Measurements from ENCODE around the gene DDT.
"Not testable (repeated sequence)": the region's sequence is repeated elsewhere in the genome, so short reads cannot be mapped to it uniquely, and the experiment has no call there.

DDT gene

DNA sequence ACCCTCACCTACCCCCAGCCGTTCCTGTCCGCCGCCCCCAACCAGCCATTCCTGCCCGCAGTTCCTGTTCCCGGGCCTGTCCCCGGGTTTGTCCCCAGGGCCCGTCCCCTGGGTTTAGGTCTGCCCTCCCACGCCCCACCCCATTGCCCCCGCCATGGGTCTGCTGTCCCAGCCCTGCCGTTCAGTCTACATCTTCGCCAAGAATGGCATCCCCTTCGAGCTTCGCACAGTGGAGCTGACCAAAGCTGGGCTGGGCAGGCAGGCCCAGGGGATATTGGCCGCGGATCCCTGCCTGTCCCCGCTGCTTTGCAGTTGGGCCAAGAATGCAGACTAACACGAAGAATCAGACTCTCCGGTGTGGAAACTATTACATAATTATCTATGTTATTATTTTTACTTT, 24.5 kb downstream of the DDT start:
- not testable (repeated sequence) for DNase-seq

DNA sequence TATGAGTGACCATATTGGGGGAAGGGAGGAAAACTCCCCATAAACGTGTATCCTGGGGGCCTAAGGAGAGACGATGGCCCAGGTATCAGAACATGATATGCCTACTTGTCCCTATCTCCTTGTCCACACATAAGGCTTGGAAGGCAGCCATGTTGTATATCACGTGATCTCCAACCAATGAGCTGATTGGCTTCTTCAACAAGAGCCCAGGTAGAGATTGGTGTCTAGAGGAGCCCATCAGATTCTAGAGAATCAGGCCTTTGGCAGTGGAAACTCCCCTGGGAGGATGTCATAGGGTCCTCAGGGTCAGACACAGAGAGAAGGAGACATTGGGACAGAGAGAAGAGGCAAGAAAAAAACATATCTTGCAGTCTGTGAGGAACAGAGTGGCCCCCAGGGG, 26.9 kb downstream of the DDT start:
- DNase-seq, result not testable (repeated sequence)

DNA sequence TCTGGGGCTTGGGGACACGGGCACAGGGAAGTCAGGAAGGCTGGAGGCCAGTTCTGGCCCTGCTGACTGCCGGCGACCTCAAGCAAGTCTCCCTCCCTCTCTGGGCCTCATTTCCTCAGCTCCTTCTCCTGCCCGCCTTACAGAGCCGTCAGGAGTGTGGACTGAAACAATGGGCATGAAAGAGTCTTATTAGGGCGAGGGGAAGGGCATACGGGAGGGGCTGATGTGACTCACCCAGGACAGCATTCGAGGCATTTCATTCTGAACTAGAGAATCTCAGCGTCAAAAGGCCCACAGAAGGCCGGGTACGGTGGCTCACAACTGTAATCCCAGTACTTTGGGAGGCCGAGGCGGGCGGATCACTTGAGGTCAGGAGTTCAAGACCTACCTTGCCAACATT, 34.1 kb downstream of the DDT start:
- DNase-seq, result not testable (repeated sequence)

DNA sequence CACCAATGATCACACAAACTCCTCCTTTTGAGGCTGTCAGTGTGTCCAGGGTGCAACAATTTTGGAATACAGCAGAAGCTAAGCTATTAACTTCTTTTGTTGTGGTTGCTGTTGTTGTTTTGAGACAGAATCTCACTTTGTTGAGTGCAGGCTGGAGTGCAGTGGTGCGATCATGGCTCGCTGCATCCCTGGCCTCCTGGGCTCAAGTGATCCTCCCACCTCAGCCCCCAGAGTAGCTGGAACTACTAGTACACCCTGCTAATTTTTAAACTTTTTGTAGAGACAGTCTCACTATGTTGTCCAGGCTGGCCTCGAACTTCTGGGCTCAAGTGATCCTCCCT, 35.3 kb downstream of the DDT start:
- DNase-seq, result no peak

DNA sequence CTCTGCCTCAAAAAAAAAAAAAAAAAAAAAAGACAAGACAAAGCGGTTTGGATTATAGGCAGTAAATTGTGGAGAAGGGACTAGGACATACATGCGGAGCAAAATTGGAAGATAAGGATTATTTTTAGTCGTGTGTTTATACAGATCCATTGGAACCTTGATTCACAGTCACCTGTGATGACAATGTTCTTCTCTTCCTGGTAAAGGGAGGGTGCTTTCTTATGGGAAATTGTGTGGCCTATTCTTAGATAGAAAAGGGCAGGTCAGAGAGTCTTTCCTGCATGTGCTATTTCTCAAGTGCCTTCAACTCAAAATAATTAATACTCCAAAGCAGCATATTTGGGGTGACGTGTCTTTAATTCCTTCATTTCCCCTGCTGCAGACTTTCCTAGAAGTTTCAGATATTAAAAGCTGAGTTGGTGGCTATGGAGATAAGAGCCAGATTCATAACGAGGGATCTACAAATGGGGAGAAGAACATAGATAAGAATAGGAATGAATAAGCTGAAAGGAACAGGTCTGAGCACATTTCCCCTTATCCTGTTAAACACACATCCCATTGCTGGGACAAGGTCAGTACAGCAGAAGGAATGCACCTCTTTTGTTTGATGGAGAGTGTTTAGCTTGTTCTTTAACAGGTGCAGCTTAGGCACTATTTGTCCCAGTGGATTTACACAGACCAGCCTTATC, 35.8 kb downstream of the DDT start:
- DNase-seq, result no peak

DNA sequence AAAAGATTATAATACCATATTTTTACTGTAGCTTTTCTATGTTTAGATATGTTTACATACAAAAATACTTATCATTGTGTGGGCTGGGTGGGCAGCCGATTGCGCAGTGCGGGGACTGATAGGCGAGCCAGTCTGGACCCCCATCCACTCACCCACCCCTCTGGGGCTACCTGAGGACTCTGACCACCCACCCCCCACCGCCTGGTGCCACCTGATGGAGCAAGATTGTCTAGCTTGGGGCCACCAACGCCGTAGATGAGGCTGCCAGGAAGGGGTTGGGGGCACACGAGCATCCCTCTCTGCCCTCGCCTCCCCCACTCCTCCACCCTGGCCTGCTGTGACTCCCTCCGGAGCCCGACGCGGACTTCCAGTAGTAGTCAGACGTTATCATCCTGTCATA, 47.7 kb downstream of the DDT start:
- no peak for DNase-seq

DNA sequence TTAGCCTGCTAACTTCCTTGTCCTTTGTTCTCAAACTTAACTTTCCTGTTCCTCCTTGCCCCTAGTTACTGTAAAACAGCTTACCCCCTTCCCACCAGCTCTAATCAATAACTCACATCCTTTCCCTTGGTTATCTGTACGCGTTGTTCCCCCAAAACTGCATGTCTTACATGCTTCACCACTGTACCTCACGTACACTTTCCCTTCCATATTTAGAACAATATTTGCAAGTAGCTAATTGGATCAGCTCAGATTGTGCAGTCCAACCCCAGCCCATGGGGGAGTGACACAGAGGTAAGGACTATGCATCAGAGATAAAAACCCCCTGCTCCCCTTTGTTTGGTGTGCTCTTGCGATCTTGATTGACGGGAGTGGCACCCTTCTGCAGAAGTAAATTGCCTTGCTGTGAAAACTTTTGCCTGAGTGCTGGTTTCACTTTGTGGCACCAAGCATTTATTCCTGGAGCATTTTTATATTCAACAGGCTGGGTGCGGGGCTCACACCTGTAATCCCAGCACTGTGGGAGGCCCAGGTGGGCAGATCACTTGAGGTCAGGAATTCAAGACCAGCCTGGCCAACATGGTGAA, 49.1 kb downstream of the DDT start:
- DNase-seq, result no peak

DNA sequence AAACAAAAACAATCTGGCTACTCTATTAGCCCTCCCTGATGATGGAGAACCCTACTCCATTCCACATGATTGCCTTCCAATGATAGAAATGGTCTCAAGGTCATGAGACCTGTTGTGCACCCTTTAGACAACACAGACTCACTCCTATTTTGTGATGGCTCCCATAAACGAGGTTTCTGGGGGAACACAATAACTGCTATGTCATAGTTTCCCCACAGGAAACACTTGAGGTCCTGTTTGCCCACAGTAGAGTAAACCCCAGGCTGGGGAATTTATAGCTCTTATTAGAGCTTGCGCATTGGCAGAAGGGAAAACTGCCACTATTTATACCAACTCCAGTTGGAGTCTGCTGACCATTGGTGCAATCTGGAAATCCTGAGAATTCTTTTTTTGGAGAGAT, 51.3 kb downstream of the DDT start:
- no peak for DNase-seq

DNA sequence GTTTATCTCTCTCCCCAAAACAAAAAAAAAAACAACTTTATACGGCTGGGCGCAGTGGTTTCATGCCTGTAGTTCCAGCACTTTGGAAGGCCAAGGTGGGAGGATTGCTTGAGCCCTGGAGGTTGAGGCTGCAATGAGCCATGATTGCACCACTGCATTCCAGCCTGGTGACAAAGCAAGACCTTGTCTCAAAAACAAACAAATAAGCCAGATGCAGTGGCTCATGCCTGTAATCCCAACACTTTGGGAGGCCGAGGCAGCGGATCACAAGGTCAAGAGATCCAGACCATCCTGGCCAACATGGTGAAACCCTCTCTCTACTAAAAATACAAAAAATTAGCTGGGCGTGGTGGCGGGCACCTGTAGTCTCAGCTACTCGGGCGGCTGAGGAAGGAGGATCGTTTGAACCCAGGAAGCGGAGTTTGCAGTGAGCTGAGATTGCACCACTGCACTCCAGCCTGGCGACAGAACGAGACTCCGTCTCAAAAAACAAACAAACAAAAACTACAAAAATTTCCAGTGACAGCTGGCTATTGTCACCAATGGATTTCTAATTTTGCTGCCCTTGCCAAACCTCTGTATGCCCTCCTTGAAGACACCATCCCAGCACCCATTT, 52.5 kb downstream of the DDT start:
- DNase-seq, result not testable (repeated sequence)

Data from suppressor macrophage treated with lipopolysaccharide for 4 hours (primary cell).